IPS DF 4.7 (cell line): ENCODE measurements around the gene CAMSAP1.
"Not testable (repeated sequence)": the region's sequence is repeated elsewhere in the genome, so short reads cannot be mapped to it uniquely, and the experiment has no call there.

Experiments
- DNase-seq: peaks from one replicate; pipeline ENCODE4 v3.0.0-alpha.2; 2013; ENCODE audit warnings: low spot score; ENCODE audit errors: extremely low read depth

CAMSAP1 gene

DNA sequence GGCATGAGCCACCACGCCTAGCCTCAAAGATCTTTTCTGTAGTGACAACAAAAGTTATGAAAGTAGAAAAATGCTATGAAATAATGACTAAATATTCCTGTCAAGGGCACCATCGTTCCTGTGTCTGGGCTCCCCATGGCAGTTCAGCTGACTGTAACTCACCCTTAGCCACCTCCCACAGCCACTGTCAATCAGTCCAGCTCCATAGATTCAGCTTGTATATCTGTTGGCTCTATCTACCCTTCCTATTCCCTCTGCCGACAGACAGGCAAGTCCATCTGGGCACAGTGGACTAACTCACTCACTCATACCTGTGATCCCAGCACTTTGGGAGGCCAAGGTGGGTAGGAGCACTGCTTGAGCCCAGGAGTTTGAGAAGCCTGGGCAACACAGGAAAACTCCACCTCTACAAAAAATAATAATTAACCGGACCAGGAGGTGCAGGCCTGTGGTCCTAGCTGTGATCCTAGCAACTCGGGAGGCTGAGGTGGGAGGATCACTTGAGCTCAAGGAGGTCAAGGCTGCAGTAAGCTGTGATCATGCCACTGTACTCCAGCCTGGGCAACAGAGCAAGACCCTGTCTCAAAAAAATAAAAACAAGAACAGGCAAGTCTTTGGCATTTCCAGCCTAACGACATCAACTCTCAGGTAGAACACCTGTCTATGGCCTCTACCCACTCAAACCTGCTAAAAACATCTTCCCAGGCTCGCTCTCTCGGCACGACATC lies 6.2 kb downstream of the CAMSAP1 start:
- DNase-seq = no peak

GRCh38 chr9:135898634-135899407 lies 8.5 kb downstream of the CAMSAP1 start:
- DNase-seq = no peak

DNA sequence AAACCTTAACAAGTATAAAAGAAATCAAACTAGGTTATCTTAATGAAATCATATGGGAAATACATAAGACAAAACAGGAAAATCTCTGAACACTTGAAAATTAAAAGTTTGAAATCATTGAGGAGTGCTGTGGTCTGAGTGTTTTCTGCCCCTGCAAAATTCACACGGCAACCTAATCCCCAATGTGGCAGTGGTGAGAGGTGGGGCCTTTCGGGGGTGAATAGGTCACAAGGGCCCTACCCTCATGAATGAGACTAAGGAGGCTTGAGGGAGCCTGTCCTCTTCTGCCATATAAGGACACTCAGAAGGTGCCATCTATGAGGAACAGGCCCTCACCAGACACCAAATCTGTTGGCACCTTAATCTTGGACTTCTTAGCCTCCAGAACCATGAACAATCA lies 10.7 kb downstream of the CAMSAP1 start:
- DNase-seq = no peak

GRCh38 chr9:135896205-135896604 lies 11.1 kb downstream of the CAMSAP1 start:
- DNase-seq = no peak

GRCh38 chr9:135895202-135895848 lies 12.0 kb downstream of the CAMSAP1 start:
- DNase-seq = no peak

DNA sequence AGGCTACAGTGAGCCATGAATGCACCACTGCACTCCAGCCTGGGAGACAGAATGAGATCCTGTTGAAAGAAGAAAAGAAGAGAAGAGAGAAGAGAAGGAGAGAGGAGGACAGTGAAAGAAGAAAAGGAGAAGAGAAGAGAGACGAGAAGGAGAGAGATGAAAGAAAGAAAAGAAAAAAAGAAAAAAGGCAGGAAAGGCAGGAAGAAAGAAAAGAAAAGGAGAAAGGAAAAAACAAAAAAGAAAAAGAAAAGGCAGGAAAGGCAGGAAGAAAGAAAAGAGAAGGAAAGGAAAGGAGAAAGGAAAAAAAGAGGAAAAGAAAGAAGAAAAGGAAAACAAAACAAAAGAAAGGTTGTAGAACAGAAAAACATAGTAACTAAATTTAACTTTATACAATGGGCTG lies 14.2 kb downstream of the CAMSAP1 start:
- DNase-seq = no peak

DNA sequence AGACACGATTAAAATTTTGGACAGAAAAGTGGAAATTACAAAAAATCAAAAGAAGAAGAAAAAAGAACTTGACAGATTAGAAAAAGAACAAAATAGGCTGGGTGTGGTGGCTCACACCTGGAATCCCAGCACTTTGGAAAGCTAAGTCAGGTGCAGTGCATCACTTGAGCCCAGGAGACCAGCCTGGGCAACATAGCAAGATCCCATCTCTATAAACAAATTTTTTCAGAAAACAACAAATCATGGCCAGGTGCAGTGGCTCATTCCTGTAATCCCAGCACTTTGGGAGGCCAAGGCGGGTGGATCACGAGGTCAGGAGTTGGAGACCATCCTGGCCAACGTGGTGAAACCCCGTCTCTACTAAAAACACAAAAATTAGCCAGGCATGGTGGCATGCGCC lies 15.0 kb downstream of the CAMSAP1 start:
- DNase-seq = not testable (repeated sequence)

- no peak for DNase-seq
These were observed 16.2 kb downstream of the CAMSAP1 start for GRCh38 chr9:135891027-135891631.

- DNase-seq = no peak
These were observed 16.9 kb downstream of the CAMSAP1 start for GRCh38 chr9:135890190-135891026.

GRCh38 chr9:135889564-135890189 lies 17.7 kb downstream of the CAMSAP1 start:
- DNase-seq = no peak

DNA sequence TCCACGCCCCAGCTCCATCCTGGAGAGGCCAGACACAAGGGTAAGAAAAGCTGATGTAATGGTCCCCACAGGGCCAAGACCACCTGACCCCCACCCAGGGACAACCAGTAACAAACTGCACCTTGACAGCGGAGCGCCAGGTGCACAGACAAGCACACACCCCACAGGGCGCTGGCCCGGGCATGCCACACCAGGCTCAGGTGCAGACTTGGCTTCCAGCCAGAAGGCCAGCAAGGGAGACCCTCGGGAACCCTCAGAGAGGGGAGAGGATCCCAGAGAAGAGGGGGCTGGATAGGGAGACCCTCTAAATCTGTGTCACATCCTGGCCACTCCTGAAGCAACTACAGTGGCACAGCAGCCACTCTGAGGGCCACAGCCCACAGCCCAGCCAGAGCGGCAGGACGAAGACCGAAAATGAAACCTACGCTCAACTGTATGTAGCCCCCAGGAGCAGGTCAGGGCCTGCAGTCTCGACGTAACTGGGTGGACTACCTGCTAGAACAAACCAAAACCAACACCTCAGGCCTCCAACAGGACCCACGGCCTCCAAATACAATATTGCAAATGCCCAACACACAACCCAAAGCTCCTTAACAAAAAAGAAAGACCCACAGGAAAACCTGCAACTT lies 18.5 kb downstream of the CAMSAP1 start:
- DNase-seq = no peak

DNA sequence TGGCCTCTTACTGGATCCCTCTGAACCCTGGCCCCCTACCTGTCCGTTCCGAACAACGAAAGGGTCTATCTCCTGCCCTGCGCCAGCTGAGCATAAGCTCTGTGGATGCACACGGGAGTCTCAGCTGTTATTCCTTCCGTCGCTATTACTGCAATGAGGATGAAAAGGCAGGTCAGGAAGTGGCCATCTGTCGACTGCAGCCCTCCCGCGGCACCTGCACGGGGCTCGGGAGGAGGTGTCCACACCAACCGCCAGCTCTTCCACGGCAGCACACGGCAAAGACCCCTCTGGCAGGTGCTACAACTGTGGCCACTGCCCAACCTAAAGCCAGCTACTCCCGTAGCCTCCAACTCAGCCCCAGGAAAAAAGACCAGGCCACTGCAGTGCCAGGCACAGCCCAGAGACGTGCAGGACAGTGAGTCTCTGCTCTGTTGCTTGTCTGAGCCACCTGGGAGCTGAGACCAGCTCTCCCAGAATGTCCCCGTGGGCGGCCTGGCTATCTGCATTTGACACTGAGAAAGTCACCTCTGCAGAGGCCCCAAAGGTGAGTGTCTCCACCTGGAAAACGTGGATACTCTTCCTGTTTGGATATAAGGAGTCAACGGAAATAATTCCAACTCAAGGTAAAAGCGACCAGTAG lies 19.1 kb downstream of the CAMSAP1 start:
- no peak for DNase-seq

DNA sequence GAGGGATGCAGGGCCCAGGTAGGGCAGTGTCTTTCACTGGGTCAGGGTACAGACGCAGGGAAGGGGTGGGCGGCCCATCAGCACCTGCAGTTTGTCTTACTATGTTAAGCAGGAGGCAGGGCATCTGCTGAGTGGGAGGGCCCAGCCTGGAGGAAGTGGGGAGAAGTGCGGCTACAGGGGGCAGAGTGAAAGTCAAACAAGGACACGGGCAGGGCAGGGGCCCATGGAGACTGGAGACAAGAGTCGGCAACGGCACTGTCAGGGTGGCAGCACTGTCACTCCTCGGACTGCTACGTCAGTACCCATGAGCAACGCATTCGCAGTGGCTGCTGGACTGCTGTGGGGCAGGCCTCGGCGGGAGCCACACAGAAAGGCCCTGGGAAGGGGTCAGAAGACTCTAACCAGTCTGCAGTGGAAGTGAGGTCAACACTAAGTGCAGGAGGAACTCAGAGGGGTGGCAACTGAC lies 19.7 kb downstream of the CAMSAP1 start:
- DNase-seq = no peak

GRCh38 chr9:135887021-135887507 lies 20.3 kb downstream of the CAMSAP1 start:
- DNase-seq = no peak

DNA sequence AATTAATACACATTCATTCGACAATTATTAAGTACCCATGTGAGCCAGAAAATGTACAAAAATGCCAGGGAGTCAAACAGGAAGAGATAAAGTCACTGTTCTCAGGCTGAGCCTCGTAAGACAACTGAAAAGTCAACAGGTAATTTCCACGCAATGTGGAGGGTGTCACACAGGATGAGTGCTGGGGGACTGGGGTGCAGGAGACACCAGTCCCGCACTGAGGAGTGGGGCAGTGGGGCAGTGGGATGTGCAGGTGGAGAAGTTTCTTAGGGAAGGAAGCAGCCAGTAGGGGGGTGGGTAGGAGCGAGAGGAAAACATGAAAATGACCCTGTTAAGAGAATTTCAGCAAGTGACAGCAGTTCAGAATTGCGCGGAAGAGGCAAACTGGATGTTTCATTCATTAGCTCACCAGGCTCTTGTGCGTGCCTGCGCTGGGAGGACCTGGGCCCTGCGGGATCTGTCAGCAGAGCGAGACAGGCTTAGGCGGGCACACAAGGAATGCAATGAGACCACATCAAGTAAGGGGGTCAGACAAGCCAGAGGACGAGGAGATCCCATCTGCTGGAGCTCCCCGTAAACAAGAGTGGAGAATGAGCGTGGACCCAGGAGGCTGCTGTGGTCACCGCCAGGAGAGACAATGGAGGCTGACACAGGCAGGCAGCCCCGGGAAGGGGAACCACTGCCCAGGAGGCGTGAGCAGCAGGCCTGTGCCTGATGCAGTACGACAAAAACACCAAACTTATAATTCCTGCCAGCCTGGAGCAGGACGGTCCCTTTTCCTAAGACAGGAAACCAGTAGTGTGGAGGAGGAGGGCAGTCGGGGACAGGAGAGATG lies 21.0 kb downstream of the CAMSAP1 start:
- no peak for DNase-seq

DNA sequence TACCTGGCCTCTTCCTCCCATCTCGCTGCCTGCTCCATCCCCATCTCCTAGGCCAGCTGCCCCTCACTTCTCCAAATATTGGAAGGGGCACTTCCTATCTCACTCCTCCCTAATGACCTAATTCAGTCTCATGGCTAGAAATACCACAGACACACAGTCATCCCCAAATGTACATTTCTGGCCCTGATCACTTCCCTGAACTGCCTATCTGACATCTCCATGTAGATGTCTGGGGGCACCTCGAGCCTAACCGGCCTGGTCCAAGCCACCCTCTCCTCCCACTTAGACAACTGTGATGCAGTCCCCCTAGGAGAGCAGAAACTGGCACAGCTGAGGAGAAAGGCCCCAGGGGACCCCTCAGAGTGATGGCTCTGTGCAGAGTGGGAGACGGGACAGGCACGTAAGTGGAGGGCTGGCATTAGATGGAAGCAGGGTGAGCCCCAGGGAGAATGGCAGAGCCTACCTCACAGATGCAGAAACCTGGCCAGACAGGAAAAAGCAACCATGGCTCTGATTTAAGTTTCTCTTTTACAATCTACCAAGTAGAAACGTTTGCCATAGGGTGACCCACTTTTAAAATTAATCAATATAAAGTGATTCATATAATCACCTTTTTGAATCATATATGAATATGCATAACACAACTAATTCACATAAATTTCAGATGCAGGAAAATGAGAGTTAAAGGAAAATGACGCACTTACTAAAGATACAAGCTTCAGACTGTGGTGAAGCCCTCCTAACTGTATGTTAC lies 22.1 kb downstream of the CAMSAP1 start:
- DNase-seq = no peak

GRCh38 chr9:135884328-135885035 lies 22.9 kb downstream of the CAMSAP1 start:
- DNase-seq = no peak
